A549 (cell line): Measurements from ENCODE around the gene RNU1-3.
"Not testable (repeated sequence)": the region's sequence is repeated elsewhere in the genome, so short reads cannot be mapped to it uniquely, and the experiment has no call there.

Experiments used
- CBX8 ChIP-seq: fragments of 200-600 bp; sonication (generic); IDR thresholded peaks from 2 replicates; pipeline ENCODE4 v1.6.1; 2016
- CHD2 ChIP-seq: fragments of 150-350 bp; IDR thresholded peaks from 2 replicates; pipeline ENCODE4 v1.6.1; 2014; ENCODE audit warnings: low read length; ENCODE audit not compliant: partially characterized antibody
- CTCF ChIP-seq: fragments of >200 bp; sonication (Bioruptor Twin); formaldehyde crosslinking; IDR thresholded peaks from 3 replicates; pipeline ENCODE4 v1.5.1; 2016
- PBX3 ChIP-seq: IDR thresholded peaks from 2 replicates; pipeline ENCODE4 v1.6.1; 2012
- POLR2A ChIP-seq: IDR thresholded peaks from 2 replicates; pipeline ENCODE4 v1.6.1; 2012; ENCODE audit warnings: mild to moderate bottlenecking, low read length

GRCh38 chr1:16690971-16691682 lies 24.4 kb upstream of the RNU1-3 start:
- not testable (repeated sequence) for TF ChIP-seq CBX8, PBX3, CTCF, POLR2A, CHD2
